Cardiac muscle cell (in vitro differentiated cells and primary cell): ENCODE data around the gene TSPAN4. TPM values are rescaled to one million over a fixed set of nuclear protein-coding genes. Genes with fewer than 3 reads are reported as not detected.

ENCODE experiments used
- DNase-seq, 2 donors: peaks; one replicate each; pipeline versions ENCODE4 v3.0.0 to v3.0.0-alpha.2; 2010 to 2017; ENCODE audit warnings: low read depth in 1 of 2, low spot score in 1 of 2
- H3K27ac ChIP-seq: fragments of 200-600 bp; sonication (generic); 2 replicates; pipeline ENCODE4 v1.5.1; 2016
- H3K27me3 ChIP-seq: fragments of 200-600 bp; sonication (generic); 2 replicates; pipeline ENCODE4 v1.6.0; 2016; ENCODE audit warnings: control low read depth
- H3K36me3 ChIP-seq: fragments of 200-600 bp; sonication (generic); 2 replicates; pipeline ENCODE4 v1.5.1; 2016; ENCODE audit warnings: control low read depth
- H3K4me1 ChIP-seq: fragments of 200-600 bp; sonication (generic); 2 replicates; pipeline ENCODE4 v1.8.1; 2017; ENCODE audit warnings: low read depth, mild to moderate bottlenecking, mixed run types
- H3K4me3 ChIP-seq: fragments of 200-600 bp; sonication (generic); 2 replicates; pipeline ENCODE4 v1.5.1; 2016; ENCODE audit warnings: mild to moderate bottlenecking
- H3K9me3 ChIP-seq: fragments of 200-600 bp; sonication (generic); 2 replicates; pipeline ENCODE4 v1.5.1; 2017; ENCODE audit warnings: low read depth, mild to moderate bottlenecking, control low read depth
- polyA plus RNA-seq: library from polyadenylated mRNA; unstranded; fragments of >200 nt; fragmentation: Nextera tagmentation; extraction: Ambion mirVana; gene quantifications from 2 replicates; pipeline ENCODE4 v1.2.1, GENCODE V29; 2016
- total RNA-seq: library from RNA; depleted of rRNA; stranded (reverse); fragments of >200 nt; gene quantifications from 2 replicates; pipeline ENCODE4 v1.2.3, GENCODE V29; 2016
- TF ChIP-seq, protein P1 (sequence below): IDR thresholded peaks from 2 replicates; pipeline ENCODE4 v1.5.1; 2012; ENCODE audit warnings: low read depth, mild to moderate bottlenecking, low read length

TSPAN4 gene
- total and polyA plus RNA-seq, 2 experiments from 2014 or later: 85.3 to 125 TPM

DNA sequence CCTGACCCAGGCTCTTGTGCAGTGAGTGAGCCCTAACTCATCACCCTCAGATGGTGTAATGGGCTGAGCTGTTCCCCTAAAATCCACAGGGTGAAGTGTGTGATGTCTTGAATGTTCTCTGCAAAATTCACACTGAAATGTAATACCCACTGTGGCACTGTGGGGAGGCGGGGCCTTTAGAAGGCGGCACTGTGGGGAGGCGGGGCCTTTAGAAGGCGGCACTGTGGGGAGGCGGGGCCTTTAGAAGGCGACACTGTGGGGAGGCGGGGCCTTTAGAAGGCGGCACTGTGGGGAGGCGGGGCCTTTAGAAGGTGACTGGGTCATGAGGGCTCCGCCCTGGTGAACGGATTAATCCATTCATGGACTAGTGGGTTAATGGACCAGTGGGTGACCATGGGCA lies 34.9 kb downstream of the TSPAN4 start:
- no peak overlapping the region for H3K4me3 ChIP-seq
- no peaks in the 10 kb centered on the region for H3K4me1 ChIP-seq
- H3K9me3 ChIP-seq: no peaks in the 10 kb centered on the region
- H3K27me3 ChIP-seq: no peaks in the 10 kb centered on the region
- DNase-seq: no peak
- H3K27ac ChIP-seq: no peak overlapping the region
- TF ChIP-seq, protein P1, sequence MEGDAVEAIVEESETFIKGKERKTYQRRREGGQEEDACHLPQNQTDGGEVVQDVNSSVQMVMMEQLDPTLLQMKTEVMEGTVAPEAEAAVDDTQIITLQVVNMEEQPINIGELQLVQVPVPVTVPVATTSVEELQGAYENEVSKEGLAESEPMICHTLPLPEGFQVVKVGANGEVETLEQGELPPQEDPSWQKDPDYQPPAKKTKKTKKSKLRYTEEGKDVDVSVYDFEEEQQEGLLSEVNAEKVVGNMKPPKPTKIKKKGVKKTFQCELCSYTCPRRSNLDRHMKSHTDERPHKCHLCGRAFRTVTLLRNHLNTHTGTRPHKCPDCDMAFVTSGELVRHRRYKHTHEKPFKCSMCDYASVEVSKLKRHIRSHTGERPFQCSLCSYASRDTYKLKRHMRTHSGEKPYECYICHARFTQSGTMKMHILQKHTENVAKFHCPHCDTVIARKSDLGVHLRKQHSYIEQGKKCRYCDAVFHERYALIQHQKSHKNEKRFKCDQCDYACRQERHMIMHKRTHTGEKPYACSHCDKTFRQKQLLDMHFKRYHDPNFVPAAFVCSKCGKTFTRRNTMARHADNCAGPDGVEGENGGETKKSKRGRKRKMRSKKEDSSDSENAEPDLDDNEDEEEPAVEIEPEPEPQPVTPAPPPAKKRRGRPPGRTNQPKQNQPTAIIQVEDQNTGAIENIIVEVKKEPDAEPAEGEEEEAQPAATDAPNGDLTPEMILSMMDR: no peak
- peaks cover 3% of the 10 kb centered on the region for H3K36me3 ChIP-seq

DNA sequence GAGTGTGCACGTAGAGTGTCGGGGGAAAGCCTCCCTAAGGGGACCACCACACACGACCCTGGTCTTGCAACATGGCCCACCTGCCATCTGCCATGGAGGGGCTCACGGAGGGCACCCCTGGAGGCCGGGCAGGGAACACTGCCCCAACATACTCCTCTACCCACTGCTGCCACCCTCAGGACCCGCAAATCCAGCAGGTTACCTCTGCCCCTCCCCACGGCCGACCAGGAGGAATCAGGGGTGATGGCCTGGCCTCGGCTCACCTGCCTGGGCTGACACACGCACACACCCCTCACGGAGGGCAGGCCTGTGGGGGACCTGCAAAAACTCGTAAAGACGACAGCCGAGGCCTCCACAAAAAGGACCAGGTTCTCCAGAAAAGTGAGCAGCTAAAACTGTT lies 37.8 kb downstream of the TSPAN4 start:
- DNase-seq: no peak
- Histone ChIP-seq H3K4me3 (no peak overlapping the region), H3K4me1 (no peaks in the 10 kb centered on the region), H3K27me3 (no peaks in the 10 kb centered on the region), H3K36me3 (peaks cover 3% of the 10 kb centered on the region), H3K9me3 (no peaks in the 10 kb centered on the region), H3K27ac (no peak overlapping the region)
- TF ChIP-seq, protein P1: no peak

DNA sequence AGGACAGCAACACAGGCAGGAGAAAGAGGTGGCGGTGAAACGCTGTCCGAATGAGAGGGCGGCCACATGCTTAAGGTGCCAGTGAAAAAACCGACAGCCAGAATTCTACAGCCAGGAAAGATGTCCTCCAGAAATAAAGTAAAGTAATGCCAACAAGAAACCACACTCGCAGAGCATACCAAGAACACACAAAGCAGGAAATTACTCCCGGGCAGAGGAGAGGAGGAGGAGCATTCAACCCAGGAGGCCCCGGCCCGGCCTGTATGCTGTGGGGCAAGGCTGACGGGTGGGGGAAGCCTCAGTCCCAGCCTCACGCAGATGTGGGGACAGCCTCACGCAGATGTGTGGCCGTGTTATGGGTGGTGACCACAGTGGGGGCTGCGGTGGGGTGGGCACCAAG lies 39.9 kb downstream of the TSPAN4 start:
- H3K4me3 ChIP-seq: no peak overlapping the region
- TF ChIP-seq, protein P1: no peak
- H3K9me3 ChIP-seq: no peaks in the 10 kb centered on the region
- no peak for DNase-seq
- H3K27ac ChIP-seq: no peak overlapping the region
- H3K4me1 ChIP-seq: no peaks in the 10 kb centered on the region
- peaks cover 3% of the 10 kb centered on the region for H3K36me3 ChIP-seq
- no peaks in the 10 kb centered on the region for H3K27me3 ChIP-seq

DNA sequence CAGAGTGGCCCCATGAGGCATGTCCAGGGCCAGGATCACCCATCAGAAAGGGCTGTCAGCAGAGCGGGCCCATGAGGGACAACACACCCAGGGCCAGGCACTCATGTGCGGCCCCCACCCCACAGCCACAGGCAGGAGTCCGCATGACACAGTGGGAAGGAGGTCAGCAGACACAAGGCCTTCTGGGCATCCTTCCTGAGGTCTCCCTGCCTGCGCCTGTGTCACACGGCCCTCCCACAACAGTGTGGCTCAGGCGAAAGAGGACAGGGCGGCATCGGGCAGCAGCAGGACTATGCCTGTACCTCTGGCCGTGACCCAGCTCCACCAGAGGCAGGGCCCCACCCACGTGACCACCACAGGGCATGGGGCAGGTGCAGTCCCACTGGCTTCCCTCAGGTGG lies 40.9 kb downstream of the TSPAN4 start:
- no peaks in the 10 kb centered on the region for H3K27me3 ChIP-seq
- peaks cover 3% of the 10 kb centered on the region for H3K36me3 ChIP-seq
- H3K27ac ChIP-seq: no peak overlapping the region
- no peaks in the 10 kb centered on the region for H3K4me1 ChIP-seq
- no peak overlapping the region for H3K4me3 ChIP-seq
- DNase-seq: no peak
- TF ChIP-seq, protein P1: no peak
- H3K9me3 ChIP-seq: no peaks in the 10 kb centered on the region

DNA sequence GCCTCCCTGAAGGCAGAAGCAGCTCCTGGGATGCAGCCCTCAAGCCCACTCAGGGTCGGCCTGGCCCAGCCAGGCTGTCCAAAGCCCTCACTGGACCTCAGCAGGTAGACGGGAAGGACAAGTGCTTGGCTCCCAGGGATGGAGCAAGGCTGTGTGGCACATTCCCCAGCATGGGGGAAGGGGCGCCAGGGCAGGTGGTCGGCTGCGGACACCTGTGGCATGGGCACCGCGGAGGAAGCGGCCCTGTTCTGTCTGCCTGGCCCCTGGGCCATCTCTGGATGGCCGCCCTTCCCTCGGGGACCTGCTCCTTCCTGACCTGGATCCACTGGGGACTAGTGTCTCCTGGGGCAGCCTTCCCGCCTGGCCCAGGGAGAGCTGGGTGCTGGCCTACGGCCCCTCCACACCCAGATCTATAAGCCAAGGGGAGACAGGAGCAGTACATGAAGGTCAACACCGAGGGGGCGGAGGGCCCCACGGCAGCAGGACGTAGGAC lies 42.0 kb downstream of the TSPAN4 start:
- no peaks in the 10 kb centered on the region for H3K9me3 ChIP-seq
- no peaks in the 10 kb centered on the region for H3K27me3 ChIP-seq
- TF ChIP-seq, protein P1: no peak
- DNase-seq: no peak
- no peaks in the 10 kb centered on the region for H3K4me1 ChIP-seq
- peaks cover 3% of the 10 kb centered on the region for H3K36me3 ChIP-seq
- no peak overlapping the region for H3K4me3 ChIP-seq
- H3K27ac ChIP-seq: no peak overlapping the region

DNA sequence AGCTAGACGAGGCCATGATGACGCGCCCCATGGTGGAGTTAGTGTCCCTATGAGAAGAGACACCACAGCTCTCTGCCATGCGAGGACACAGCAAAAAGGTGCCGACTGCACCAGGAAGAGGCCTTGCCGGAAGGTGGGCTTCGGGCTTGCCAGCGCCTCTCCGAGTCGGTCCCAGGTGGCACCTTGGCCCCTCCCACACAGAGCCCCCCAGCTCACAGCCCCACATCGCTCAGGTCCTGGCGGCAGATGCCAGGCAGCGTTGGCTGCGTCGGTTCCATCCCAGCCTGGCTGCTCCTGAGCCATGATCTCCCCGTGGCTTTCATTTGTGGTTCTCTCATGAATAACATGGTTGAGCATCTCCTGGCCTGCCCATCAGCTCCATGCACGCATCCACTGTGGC lies 43.9 kb downstream of the TSPAN4 start:
- TF ChIP-seq, protein P1: no peak

More for the DNA sequence above, 43.9 kb downstream of the TSPAN4 start:
- Histone ChIP-seq H3K9me3 (no peaks in the 10 kb centered on the region), H3K27ac (no peak overlapping the region), H3K4me3 (no peak overlapping the region), H3K27me3 (no peaks in the 10 kb centered on the region), H3K36me3 (no peaks in the 10 kb centered on the region), H3K4me1 (no peaks in the 10 kb centered on the region)
- no peak for DNase-seq
